NCI-H2227 treated with DMSO at 0.1 percent for 48 hours (cell line): ENCODE measurements around the gene HS6ST2.
"Not testable (repeated sequence)": the region's sequence is repeated elsewhere in the genome, so short reads cannot be mapped to it uniquely, and the experiment has no call there.

ENCODE experiments used
- DNase-seq: peaks from one replicate; lab custom pipeline; 2025; lab: John Stamatoyannopoulos, UW

The HS6ST2 gene

DNA sequence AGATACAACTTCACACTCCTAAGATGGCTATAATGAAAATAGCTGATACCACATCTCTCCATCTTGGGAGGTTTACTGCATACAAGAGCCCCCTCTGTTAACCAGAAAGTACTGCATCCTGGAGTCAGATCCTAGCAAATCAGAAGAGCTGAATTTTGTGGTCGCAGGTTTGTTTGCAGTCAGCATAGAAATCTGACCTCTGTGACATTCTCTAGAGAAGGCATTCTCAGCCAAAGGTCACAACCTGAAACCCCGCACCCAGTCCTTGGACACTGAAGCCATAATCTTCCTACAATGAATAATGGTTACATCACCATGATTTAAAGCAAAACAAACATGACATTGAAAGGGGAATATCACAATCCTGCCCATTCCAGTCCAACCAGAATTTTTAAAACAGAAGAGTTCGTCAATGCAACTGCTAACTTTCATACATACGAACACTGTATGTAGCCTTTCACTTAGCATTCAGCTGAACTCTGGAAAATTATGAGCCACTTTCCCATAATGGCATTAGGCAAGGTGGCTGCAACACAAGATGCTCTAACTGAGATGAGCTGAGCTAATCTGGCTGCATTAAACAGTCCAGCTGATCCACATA is 17.6 kb downstream of the HS6ST2 start:
- no peak for DNase-seq

DNA sequence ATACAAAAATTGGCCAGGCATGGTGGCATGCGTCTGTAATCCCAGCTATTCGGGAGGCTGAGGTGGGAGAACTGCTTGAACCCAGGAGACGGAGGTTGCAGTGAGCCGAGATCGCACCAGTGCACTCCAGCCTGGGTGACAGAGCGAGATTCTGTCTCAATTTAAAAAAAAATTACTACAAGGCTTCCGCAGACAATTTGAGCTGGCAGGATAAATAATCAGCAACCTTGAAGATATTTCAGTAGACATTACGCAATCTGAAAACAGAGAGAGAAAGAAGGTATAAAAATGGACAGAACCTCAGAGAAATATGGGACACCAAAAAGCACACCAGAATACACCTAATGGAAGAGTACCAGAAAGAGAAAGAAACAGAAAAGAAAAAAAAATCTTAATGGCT is 25.3 kb downstream of the HS6ST2 start:
- no peak for DNase-seq

DNA sequence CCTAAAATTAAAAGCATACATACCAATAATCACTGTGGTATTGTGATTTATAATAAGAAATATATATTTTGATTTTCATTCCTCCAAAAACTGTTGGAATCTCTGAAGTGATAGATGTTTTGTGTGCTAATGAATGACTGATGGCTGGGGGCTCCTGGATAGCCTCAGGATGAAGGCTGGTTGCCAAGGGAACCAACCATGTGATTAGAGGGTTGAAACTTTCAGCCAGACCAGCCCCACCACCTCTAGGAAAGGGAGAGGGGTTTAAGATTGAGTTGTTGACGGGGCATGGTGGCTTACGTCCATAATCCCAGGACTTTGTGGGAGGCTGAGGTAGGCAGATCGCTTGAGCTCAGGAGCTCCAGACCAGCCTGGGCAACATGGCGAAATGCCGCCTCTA is 34.0 kb downstream of the HS6ST2 start:
- no peak for DNase-seq

DNA sequence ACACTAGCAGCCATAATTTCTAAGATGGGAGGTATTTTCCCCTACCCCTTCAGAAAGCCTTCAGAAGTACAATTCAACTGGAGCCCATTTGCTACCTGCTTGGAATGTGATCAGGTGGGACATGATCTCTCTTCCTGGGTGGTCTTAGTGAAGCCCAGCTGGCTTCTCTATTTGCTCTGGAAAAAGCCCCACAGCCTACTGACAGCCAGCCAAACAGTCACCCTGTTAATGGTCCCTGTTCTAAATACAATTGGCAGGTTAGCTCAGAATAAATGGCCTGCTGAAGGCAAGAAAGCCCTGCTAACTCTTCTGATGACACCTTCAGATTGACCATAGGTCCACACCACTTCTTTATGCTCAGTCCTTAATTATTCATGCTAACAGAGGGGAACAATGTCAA is 39.9 kb downstream of the HS6ST2 start:
- DNase-seq, result no peak

DNA sequence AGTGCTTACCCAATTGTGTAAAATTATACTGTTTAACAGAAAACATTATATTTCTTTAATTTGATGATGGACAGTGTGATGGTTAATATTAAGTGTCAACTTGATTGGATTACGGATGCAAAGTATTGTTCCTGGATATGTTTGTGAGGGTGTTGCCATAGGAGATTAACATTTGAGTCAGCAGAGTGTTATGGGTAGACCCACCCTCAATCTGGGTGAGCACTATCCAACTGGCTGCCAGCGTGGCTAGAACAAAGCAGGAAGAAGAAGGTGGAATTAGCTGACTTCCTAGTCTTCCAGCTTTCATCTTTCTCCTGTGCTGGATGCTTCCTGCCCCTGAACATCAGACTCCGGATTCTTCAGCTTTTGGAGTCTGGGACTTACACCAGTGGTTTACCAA is 42.1 kb downstream of the HS6ST2 start:
- DNase-seq, result no peak

DNA sequence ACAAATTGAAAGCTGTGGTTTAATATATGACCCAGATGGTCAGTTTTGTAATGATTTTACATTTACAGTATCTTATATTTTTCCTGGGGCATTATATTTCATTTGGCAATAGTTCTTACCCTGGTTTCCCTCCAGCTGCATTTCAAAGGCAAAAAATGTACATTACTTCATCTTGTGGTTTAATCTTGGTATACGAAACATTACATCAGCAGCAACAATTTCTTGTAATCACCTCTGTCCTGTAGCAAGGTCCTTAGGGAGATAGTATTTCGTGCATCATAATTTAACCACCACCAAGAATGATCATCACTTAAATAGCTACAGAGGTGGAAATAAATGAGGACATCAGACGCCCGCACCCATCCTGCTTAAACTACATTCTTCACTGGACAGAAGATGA is 48.8 kb downstream of the HS6ST2 start:
- no peak for DNase-seq

DNA sequence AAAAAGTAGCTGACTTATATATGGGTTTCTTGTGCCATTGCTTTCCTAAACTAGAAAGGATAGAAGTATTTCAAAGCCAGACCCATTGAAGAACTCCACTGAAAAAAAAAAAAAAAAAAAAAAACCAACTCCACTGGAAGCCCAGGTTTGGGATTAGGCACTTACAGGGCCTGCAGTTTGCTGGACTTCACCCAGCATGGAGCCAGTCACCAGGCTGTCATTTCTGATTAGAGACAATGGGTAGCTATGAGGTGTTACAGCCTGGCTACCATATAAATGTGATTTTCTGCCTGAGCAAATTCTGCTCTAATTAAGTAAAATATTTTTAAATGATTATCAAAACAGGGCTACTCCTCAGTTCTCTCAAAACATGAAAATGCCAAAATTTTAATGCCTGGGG is 49.5 kb downstream of the HS6ST2 start:
- no peak for DNase-seq

DNA sequence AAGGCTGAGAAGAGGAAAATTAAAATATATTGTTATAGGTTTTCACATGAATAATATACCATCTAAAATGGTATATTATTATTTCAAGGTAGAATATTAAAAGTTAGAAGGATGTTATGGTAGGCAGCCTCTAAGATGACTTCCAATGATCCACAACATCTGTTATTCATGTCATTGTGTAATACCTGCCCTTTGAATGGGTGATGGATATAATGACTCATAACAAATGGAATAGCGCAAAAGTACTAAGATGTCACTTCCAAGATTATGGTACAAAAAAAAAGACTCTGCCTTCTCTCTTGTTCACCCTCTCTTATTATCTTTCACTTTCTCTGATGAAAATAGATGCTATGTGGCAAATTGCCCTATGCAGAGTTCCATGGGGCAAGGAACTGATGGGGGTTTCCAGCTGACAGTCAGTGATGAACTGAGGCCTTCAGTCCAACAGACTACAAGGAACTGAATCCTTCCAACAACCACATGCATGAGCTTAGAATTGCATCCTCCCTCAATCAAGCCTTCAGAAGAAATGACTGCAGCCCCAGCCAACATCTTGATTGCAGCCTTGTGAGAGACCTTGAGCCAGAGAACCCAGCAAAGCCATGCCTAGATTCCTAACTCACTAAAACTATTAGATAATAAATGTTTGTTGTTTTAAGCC is 57.7 kb downstream of the HS6ST2 start:
- no peak for DNase-seq

DNA sequence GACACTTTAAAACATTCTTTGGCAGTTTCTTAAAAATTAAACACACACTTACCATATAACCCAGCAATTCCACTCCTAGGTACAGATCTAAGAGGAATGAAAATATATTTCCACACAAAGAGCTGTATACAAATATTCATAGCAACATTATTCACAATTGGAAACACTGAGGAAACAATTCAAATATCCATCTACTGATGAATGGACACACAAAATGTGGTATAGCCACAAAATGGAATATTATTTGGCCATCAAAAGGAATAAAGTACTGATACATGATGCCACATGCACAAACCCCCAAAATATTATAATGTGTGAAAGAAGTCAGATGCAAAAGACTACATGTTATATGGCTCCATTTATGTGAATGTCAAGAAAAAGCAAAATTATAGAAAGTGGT is 70.9 kb downstream of the HS6ST2 start:
- DNase-seq, result no peak

DNA sequence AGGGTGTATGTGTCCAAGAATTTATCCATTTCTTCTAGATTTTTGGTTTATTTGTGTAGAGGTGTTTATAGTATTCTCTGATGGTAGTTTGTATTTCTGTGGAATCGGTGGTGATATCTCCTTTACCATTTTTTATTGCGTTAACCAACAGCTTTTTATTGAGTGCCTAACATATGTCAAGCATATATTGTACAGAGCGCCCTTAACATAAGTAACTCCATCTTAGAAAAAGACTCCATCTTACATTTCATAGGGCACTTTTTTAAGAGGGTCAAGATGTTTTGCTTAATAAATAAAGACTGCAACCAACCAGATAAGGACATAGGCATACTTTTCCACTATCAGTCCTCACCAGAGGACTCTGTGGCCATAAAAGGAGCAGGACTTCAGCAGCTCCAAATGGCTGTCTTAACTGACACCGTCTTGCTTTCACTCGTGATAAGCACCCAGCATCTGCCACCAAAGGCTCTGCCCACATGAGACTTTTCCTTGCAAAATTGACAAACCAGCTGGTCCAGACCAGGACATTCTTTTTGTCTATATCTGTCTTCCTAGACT is 75.0 kb downstream of the HS6ST2 start:
- no peak for DNase-seq

DNA sequence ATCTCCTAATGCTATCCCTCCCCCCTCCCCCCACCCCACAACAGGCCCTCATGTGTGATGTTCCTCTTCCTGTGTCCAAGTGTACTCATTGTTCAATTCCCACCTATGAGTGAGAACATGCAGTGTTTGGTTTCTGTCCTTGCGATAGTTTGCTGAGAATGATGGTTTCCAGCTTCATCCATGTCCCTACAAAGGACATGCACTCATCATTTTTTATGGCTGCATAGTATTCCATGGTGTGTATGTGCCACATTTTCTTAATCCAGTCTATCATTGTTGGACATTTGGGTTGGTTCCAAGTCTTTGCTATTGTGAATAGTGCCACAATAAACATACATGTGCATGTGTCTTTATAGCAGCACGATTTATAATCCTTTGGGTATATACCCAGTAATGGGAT is 77.7 kb downstream of the HS6ST2 start:
- not testable (repeated sequence) for DNase-seq

DNA sequence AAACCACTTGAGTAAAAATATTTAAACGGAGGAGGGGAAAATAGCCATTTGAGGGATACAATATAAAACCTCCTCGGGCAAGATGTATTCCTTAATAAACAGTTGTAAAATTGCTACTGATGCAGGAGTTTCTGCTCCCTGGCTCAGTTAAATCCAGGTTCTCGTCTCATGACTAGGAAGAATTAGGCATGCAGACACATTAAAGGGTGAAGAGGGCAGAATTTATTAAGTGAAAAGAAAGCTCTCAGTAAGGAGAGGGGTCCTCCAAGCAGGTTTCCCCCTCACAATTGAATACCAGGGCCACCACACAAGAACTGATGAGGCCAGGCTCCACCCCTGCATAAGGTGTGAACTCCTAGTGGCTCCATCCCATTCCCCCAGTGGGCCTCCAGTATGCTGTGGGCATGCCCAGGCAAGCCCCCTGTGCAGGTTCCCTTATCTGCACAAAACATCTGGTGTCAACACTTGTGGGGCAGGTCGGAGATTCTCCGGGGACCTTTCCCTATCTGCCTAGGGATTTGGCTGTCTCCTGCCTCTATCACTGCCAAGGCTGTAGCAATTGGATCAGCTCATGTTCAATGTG is 80.4 kb downstream of the HS6ST2 start:
- no peak for DNase-seq

DNA sequence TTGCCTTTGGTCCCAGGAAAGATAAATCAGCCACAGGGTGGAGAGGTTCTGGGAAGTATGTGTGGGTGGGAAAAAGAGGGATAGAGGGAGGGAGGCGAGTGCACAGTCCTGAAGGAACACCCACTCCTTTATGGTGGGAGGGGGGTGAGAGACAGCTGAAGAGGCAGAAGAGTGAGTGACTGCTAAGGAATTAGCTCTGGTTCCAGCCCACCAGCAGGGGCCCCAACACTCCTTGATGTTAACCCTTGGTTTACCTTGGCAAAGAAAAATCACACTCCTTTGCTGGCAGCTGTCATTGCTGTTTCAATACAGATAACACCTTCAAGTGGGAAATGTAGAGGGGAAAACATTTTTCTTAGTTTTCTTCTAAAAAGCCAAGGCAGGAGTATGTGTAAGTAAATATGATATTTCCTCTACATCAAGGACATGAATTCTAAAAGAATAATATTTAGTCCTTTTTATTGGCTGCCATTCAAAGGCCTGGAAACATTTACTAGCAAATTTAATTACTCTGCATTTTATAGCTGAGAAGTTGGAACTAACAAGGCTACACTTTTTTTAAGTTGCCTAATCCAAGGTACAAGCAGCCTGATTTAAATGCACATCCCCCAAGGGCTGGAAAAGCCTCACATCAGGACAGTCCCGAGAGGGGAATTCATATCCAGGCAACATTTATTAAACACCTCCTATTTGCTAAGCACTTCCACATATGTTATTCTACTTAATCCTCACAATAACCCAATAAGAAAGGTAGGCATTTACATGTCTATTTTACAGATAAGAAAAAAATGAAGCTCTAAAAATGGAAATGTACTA is 81.7 kb downstream of the HS6ST2 start:
- no peak for DNase-seq

DNA sequence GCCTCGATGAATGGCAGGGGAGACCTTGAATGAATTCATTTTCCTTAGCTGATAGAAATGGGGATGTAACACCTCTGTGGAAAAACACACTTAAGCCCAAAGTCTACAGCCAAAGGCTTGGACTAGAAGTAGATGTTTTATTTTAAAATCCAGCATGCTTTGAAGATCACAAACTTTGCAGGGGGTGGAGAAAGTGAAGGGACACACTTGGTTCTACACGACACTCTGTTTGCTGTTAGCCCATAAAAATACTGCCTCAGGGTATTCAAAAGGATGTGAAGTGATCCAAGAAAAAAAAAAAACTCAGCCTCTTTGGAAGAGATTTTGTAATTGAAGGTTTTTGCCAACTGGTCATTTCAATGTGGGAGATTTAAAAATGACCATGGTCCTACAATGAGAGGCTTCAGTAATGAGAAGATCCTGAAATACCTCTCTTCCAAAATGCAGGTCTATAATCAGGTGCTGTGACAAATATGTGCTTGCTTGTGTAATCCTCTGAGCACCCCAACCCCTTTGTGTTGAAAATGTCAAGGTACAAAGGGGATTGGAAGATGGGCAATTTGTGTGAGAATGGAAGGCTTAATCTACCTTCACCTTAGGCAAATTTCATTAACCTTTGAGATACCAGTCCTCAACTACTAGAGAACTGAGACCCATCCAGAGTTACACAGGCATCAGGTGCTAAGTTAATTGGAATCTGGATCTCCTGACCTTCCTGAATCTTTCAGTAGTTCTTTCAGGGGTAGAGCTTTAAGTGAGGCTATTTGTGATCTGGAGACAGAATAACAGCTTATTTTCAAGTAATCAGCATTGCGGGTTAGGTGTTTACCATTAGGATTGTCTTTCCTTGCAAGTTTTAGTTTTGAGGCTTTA is 82.5 kb downstream of the HS6ST2 start:
- DNase-seq, result no peak

DNA sequence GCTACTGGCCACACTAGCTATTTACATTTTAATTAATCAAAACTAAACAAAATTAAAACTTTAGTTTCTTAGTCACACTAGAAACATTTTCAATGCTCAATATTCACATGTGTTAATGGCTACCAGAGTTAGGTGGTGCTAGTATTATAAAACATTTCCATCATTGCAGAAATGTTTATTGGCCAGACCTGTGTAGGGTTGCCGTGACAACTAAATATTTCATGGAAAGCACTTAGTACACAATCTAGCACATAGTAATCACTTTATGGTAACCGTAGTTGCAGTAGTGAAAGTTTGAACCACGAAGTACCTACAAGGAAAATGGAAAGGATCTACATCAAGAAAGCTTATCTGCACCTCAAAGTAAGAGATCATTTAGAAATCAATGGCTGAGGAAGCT is 95.9 kb downstream of the HS6ST2 start:
- no peak for DNase-seq

DNA sequence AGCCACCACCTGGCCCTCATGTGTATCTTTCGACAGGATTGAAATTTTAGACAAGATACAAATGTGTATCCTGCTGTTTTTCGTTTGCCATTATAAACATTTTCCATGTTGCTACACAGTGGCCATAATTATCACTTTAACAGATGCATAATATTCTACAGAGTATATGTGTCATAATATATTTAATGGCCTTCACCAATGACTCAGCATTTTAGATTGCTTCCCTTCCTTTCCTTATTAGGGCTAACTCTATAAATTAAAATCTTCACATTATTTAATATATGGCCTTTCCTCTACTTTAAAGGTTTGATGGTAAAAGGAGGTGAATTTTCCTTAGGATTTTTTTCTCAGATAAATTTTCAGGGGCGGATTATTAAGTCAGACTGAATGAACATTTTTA is 97.4 kb downstream of the HS6ST2 start:
- no peak for DNase-seq

DNA sequence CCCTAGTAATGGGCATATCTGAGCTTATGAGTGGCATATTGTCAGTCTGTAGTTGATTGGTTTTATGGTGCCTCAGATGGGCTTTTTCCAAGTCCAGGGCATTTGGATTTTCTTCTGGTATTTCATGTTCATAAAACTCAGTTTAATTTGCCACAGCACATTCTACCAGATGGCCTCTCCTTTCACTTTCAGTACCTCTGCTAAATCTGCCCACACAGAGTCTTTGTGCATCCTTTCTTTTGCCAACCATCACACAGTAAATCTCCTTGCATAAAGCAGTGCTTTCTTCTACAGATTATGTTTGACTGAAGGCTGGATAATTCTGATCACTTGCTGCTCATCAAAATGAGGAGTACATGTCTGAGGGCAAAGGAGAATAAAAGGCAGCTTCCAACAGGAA is 98.2 kb downstream of the HS6ST2 start:
- no peak for DNase-seq

DNA sequence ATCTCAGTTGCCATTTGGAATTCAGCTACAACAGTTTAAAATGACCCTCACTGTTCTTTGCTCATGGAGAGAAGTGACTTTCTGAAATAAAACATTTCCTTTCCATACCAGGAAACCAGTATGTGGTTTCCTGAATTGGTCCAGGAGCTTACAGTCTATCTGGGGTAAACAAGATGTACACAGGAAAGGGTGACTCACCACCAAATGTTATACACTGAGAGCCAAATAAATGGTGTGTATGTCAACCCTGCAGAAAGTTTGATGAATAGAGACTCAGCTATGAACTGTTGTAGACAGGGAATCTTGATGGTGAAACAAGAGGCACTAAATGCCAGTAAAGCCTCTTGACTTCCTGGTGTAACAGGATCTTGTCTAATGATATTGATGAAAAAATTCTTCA is 100.4 kb downstream of the HS6ST2 start:
- DNase-seq, result no peak

DNA sequence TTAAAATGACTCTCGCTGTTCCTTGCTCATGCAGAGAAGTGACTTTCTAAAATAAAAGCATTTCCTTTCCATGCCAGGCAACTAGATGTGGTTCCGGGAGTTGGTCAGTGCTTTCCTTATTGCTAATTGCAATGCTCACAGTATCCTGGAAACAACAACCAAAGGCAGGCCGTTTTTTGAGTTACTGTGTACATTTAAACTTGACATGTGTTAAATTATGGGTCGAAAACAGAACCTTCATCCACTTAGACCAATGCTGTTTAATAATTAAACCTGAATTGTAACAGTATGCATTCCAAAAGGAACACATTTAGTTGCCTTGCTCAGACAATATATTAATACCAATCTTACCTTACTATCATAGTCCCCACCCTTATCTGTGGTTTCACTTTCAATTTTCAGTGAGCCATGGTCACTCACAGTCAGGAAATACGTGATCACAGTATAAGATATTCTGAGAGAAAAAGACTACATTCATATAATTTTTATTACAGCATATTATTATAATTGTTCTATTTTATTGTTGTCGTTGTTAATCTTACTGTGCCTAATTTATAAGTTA is 102.6 kb downstream of the HS6ST2 start:
- DNase-seq, result no peak

DNA sequence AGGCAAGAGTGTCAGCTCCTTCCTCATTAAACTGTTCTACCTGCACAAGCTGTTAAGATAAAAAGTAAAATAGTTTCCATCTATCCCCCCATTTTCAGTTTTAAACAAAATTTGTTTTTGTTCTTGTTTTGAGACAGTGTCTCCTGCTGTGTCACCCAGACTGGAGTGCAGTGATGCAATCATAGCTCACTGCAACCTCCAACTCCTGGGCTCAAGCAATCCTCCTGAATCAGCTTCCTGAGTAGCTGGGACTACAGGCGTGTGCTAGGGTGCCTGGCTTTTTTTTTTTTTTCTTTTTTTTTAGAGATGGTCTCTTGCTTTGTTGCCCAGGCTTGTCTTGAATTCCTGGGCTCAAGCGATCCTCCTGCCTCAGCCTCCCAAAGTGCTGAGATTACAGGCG is 105.4 kb downstream of the HS6ST2 start:
- no peak for DNase-seq

DNA sequence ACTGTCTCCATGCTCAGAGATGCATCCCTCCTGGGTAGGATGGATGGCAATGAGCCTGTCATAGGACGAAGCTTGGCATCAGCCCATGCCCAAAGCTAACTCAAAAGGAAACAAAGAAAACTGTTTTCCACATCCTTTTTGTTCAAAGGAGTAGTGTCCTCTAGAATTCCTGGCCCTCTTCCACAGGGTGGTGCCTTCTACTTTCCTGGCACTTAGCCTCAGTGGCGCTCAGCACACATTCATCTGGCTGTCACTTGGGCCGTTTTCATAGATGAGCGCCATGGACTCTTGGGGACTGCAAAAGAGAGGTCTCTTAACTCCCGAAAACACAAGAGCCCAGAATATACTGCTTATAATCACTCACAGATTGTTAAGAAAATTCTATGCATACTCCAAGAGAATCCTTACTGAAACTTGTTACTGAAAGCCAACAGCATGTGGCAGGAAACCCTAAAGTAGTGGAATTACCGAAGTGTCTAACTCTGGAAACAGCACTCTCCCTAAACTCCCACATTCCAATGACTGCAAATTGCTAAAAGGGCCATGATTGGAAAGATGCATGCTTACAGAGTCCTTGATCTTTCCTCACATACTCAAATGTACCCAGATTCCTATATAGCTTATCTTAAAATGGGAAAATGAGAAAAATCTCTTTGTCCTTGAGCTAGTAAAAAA is 110.0 kb downstream of the HS6ST2 start:
- no peak for DNase-seq
